K562 (cell line): ENCODE measurements around the gene HEMGN. TPM values are rescaled to one million over a fixed set of nuclear protein-coding genes. Genes with fewer than 3 reads are reported as not detected.

Experiments used
- ADNP ChIP-seq: fragments of 200-800 bp; sonication (Bioruptor generic); IDR thresholded peaks from 2 replicates; pipeline ENCODE4 v1.6.1; 2016; ENCODE audit warnings: missing genetic modification characterization, missing compliant biosample characterization
- BRD9 ChIP-seq: fragments of 450-650 bp; IDR thresholded peaks from 2 replicates; pipeline ENCODE4 v1.6.1; 2018; ENCODE audit warnings: low read depth; ENCODE audit not compliant: partially characterized antibody
- MCM3 ChIP-seq: fragments of 450-650 bp; IDR thresholded peaks from 2 replicates; pipeline ENCODE4 v1.6.1; 2016
- NCOA2 ChIP-seq, 2 experiments: fragments of 450-650 bp; IDR thresholded peaks; 2 replicates each; pipeline ENCODE4 v1.6.1; 2018; ENCODE audit warnings: mild to moderate bottlenecking in 2 of 2, moderate library complexity in 1 of 2; ENCODE audit not compliant: partially characterized antibody in 2 of 2
- POLR2B ChIP-seq: fragments of 450-650 bp; IDR thresholded peaks from 2 replicates; pipeline ENCODE4 v1.6.1; 2018; ENCODE audit warnings: low read depth; ENCODE audit not compliant: partially characterized antibody
- RCOR1 ChIP-seq, 2 experiments: IDR thresholded peaks; 2 replicates each; pipeline ENCODE4 v1.6.1; 2012; ENCODE audit warnings: low read depth in 2 of 2, low read length in 2 of 2, borderline replicate concordance in 1 of 2, improper control_type of control experiment in 1 of 2
- SIX5 ChIP-seq, 2 experiments: IDR thresholded peaks; 2 replicates each; pipeline ENCODE4 v1.6.1; 2011; ENCODE audit warnings: low read length in 2 of 2, borderline replicate concordance in 1 of 2, low read depth in 1 of 2, mild to moderate bottlenecking in 1 of 2, moderate library complexity in 1 of 2; ENCODE audit not compliant: insufficient read depth in 1 of 2
- SMARCA5 ChIP-seq: fragments of 450-650 bp; IDR thresholded peaks from 2 replicates; pipeline ENCODE4 v1.6.1; 2016
- SMARCC2 ChIP-seq: fragments of 450-650 bp; IDR thresholded peaks from 2 replicates; pipeline ENCODE4 v1.6.1; 2017; ENCODE audit warnings: antibody characterized with exemption, moderate library complexity, mild to moderate bottlenecking, low read depth
- TFAM ChIP-seq: fragments of 250-450 bp; sonication (Bioruptor Pico); conservative IDR thresholded peaks from 2 replicates; pipeline ENCODE4 v1.5.0; 2021; ENCODE audit warnings: mild to moderate bottlenecking, moderate library complexity
- TRIM28 ChIP-seq: fragments of 450-650 bp; IDR thresholded peaks from 2 replicates; pipeline ENCODE4 v1.6.1; 2017
- ZNF707 ChIP-seq: fragments of 250-450 bp; sonication (Bioruptor Pico); conservative IDR thresholded peaks from 2 replicates; pipeline ENCODE4 v1.8.0; 2022; ENCODE audit warnings: inconsistent platforms, mild to moderate bottlenecking, moderate library complexity
- ZSCAN29 ChIP-seq: fragments of 450-650 bp; IDR thresholded peaks from 2 replicates; pipeline ENCODE4 v1.6.1; 2017
- polyA plus RNA-seq, 8 experiments: library from polyadenylated mRNA; depleted of rRNA in 4 of 8; stranded (reverse) in 5 of 8; unstranded in 3 of 8; fragments of >200 nt; fragmentation: Nextera tagmentation in 2 of 8; fragmentation: Illumina TruSeq in 1 of 8; extraction: Ambion mirVana in 2 of 8; extraction: Trizol in 1 of 8; gene quantifications; 2 replicates each; pipeline versions ENCODE4 v1.2.1 to v1.2.3, GENCODE V29; 2011 to 2014; ENCODE audit warnings: inconsistent platforms in 1 of 8, missing spikeins in 1 of 8
- total RNA-seq, 7 experiments: library from RNA; depleted of rRNA in 6 of 7; stranded (reverse); fragments of >200 nt in 6 of 7; fragmentation: Illumina TruSeq in 2 of 7; extraction: Trizol in 2 of 7; gene quantifications; 2 replicates each; pipeline versions ENCODE4 v1.2.1 to v1.2.3, GENCODE V29; 2011 to 2021; ENCODE audit warnings: low replicate concordance in 1 of 7
- TF ChIP-seq, protein P1 (sequence below): IDR thresholded peaks from 3 replicates; pipeline ENCODE4 v1.6.1; 2011; ENCODE audit warnings: borderline replicate concordance, mild to moderate bottlenecking, moderate library complexity; ENCODE audit not compliant: insufficient read length; ENCODE audit errors: extremely low read depth
- TF ChIP-seq, protein P2 (sequence below): fragments of 450-650 bp; IDR thresholded peaks from 2 replicates; pipeline ENCODE4 v1.6.1; 2018; ENCODE audit not compliant: partially characterized antibody
- TF ChIP-seq, protein P3 (sequence below), 2 experiments: fragments of 200-800 bp in 1 of 2; sonication (Bioruptor generic) in 1 of 2; sonication (generic) in 1 of 2; formaldehyde crosslinking in 1 of 2; IDR thresholded peaks in 1 of 2; conservative IDR thresholded peaks in 1 of 2; 2 replicates each; pipeline versions ENCODE4 v1.5.0 to v1.6.1; 2016 to 2020; ENCODE audit warnings: missing compliant biosample characterization in 1 of 2, missing genetic modification characterization in 1 of 2, missing genetic modification reagents in 1 of 2
- TF ChIP-seq, protein P4 (sequence below): fragments of 250-450 bp; sonication (Bioruptor Pico); IDR thresholded peaks from 2 replicates; pipeline ENCODE4 v1.8.0; 2021; ENCODE audit warnings: borderline replicate concordance, mild to moderate bottlenecking, moderate library complexity; ENCODE audit not compliant: poor library complexity, severe bottlenecking
- TF ChIP-seq, protein P5 (sequence below): sonication (generic); formaldehyde crosslinking; IDR thresholded peaks from 2 replicates; pipeline ENCODE4 v1.5.0; 2020; ENCODE audit warnings: missing genetic modification reagents

HEMGN gene
- total and polyA plus RNA-seq, 9 of the 15 experiments (the other 6 are each of a cell fraction or from before 2014, with no cell fraction given), result 56.3 to 258 (median 137) TPM

DNA sequence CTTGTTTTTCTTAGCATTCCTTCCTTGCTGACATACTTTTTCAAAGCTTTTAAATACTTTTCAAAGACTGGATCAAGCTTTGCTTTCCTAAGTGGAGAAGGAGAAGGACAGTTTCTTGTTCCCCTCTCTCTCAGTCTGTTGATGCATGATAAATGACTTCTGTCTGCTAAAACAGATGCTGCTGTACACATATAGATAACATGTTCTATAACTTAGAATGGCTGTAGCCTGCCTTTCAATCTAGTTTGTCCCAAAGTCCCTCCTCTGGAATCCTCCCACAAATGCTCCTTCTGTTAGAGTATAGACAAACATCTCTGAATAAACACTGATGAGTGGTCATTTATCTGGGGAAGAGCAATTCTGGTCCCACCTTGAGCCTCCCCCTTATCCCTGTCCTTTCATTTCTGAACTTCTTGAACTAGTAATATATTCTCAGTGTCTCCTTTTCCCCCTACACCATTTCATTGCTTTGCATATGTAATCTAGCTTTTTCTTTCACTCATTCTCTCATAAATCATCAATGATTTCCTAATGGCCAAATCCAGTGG lies 5.4 kb upstream of the HEMGN start (continued):
- TF ChIP-seq SMARCA5, result peak; percentile 68; the same call in 1 of the 2 replicates
- no peak for TF ChIP-seq ZNF707
- TF ChIP-seq TRIM28, result no peak; the same call in 1 of the 2 replicates
- TF ChIP-seq, protein P1, sequence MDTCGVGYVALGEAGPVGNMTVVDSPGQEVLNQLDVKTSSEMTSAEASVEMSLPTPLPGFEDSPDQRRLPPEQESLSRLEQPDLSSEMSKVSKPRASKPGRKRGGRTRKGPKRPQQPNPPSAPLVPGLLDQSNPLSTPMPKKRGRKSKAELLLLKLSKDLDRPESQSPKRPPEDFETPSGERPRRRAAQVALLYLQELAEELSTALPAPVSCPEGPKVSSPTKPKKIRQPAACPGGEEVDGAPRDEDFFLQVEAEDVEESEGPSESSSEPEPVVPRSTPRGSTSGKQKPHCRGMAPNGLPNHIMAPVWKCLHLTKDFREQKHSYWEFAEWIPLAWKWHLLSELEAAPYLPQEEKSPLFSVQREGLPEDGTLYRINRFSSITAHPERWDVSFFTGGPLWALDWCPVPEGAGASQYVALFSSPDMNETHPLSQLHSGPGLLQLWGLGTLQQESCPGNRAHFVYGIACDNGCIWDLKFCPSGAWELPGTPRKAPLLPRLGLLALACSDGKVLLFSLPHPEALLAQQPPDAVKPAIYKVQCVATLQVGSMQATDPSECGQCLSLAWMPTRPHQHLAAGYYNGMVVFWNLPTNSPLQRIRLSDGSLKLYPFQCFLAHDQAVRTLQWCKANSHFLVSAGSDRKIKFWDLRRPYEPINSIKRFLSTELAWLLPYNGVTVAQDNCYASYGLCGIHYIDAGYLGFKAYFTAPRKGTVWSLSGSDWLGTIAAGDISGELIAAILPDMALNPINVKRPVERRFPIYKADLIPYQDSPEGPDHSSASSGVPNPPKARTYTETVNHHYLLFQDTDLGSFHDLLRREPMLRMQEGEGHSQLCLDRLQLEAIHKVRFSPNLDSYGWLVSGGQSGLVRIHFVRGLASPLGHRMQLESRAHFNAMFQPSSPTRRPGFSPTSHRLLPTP, result no peak
- TF ChIP-seq SMARCC2, result peak; percentile 91
- no peak for TF ChIP-seq MCM3
- TF ChIP-seq RCOR1 (IDR thresholded peaks at IDR 0.05; ENCODE audit: borderline replicate concordance in 1 of 2, low read depth in 2 of 2, low read length in 2 of 2), result peak; percentile 10 to 92; a peak in 2 of 4 replicates
- peak; percentile 36; the same call in 1 of the 2 replicates for TF ChIP-seq ZSCAN29
- TF ChIP-seq, protein P2, sequence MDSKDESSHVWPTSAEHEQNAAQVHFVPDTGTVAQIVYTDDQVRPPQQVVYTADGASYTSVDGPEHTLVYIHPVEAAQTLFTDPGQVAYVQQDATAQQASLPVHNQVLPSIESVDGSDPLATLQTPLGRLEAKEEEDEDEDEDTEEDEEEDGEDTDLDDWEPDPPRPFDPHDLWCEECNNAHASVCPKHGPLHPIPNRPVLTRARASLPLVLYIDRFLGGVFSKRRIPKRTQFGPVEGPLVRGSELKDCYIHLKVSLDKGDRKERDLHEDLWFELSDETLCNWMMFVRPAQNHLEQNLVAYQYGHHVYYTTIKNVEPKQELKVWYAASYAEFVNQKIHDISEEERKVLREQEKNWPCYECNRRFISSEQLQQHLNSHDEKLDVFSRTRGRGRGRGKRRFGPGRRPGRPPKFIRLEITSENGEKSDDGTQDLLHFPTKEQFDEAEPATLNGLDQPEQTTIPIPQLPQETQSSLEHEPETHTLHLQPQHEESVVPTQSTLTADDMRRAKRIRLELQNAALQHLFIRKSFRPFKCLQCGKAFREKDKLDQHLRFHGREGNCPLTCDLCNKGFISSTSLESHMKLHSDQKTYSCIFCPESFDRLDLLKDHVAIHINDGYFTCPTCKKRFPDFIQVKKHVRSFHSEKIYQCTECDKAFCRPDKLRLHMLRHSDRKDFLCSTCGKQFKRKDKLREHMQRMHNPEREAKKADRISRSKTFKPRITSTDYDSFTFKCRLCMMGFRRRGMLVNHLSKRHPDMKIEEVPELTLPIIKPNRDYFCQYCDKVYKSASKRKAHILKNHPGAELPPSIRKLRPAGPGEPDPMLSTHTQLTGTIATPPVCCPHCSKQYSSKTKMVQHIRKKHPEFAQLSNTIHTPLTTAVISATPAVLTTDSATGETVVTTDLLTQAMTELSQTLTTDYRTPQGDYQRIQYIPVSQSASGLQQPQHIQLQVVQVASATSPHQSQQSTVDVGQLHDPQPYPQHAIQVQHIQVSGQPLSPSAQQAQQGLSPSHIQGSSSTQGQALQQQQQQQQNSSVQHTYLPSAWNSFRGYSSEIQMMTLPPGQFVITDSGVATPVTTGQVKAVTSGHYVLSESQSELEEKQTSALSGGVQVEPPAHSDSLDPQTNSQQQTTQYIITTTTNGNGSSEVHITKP, result no peak
- TF ChIP-seq BRD9, result peak; percentile 49
- TF ChIP-seq, protein P3, sequence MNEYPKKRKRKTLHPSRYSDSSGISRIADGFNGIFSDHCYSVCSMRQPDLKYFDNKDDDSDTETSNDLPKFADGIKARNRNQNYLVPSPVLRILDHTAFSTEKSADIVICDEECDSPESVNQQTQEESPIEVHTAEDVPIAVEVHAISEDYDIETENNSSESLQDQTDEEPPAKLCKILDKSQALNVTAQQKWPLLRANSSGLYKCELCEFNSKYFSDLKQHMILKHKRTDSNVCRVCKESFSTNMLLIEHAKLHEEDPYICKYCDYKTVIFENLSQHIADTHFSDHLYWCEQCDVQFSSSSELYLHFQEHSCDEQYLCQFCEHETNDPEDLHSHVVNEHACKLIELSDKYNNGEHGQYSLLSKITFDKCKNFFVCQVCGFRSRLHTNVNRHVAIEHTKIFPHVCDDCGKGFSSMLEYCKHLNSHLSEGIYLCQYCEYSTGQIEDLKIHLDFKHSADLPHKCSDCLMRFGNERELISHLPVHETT (CRISPR knock-in tag; conservative IDR thresholded peaks at IDR 0.05 in 1 of 2, IDR thresholded peaks at IDR 0.05 in 1 of 2), result peak in 1 of 2 experiments; percentile 52; a peak in 1 of 4 replicates
- no peak for TF ChIP-seq ADNP (tag)
- TF ChIP-seq POLR2B, result no peak
- no peak for TF ChIP-seq TFAM (CRISPR knock-in tag)
- TF ChIP-seq, protein P4, sequence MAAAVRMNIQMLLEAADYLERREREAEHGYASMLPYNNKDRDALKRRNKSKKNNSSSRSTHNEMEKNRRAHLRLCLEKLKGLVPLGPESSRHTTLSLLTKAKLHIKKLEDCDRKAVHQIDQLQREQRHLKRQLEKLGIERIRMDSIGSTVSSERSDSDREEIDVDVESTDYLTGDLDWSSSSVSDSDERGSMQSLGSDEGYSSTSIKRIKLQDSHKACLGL (CRISPR knock-in tag), result no peak
- TF ChIP-seq SIX5 (IDR thresholded peaks at IDR 0.05; ENCODE audit: borderline replicate concordance in 1 of 2, insufficient read depth in 1 of 2, low read depth in 1 of 2, low read length in 2 of 2), result no peak
- TF ChIP-seq, protein P5, sequence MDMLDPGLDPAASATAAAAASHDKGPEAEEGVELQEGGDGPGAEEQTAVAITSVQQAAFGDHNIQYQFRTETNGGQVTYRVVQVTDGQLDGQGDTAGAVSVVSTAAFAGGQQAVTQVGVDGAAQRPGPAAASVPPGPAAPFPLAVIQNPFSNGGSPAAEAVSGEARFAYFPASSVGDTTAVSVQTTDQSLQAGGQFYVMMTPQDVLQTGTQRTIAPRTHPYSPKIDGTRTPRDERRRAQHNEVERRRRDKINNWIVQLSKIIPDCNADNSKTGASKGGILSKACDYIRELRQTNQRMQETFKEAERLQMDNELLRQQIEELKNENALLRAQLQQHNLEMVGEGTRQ (CRISPR knock-in tag), result no peak
- peak; percentile 58 to 63 for TF ChIP-seq NCOA2 (IDR thresholded peaks at IDR 0.05; ENCODE audit: partially characterized antibody in 2 of 2)
